ENCODE data around the gene EEF2K. TPM values are rescaled to one million over a fixed set of nuclear protein-coding genes. Genes with fewer than 3 reads are reported as not detected.
"Not testable (repeated sequence)": the region's sequence is repeated elsewhere in the genome, so short reads cannot be mapped to it uniquely, and the experiment has no call there.

EEF2K gene
- total RNA-seq, 1 donor from 2014 or later: 28.3 TPM

- no peak for DNase-seq
Measured at GRCh38 chr16:22213236-22213635, 7.2 kb downstream of the EEF2K start.

- no peak for DNase-seq
Measured at GRCh38 chr16:22213801-22214200, 7.7 kb downstream of the EEF2K start.

- DNase-seq: no peak
Measured at GRCh38 chr16:22214402-22214801, 8.3 kb downstream of the EEF2K start.

- DNase-seq: no peak
Measured at GRCh38 chr16:22214889-22215288, 8.8 kb downstream of the EEF2K start.

GRCh38 chr16:22216191-22216831 is 10.2 kb downstream of the EEF2K start:
- DNase-seq: no peak

- DNase-seq: not testable (repeated sequence)
Measured at GRCh38 chr16:22216832-22217225, 10.8 kb downstream of the EEF2K start.

- DNase-seq: peak; percentile 52
Measured at GRCh38 chr16:22217890-22218730, 12.0 kb downstream of the EEF2K start.

GRCh38 chr16:22219389-22220068 is 13.5 kb downstream of the EEF2K start:
- no peak for DNase-seq

GRCh38 chr16:22220069-22220440 is 14.0 kb downstream of the EEF2K start:
- peak; percentile 64 for DNase-seq

GRCh38 chr16:22220714-22221113 is 14.6 kb downstream of the EEF2K start:
- no peak for DNase-seq

- DNase-seq: no peak
Measured at GRCh38 chr16:22222006-22222405, 15.9 kb downstream of the EEF2K start.

- no peak for DNase-seq
Measured at GRCh38 chr16:22222998-22223397, 16.9 kb downstream of the EEF2K start.

GRCh38 chr16:22225060-22225459 is 19.0 kb downstream of the EEF2K start:
- DNase-seq: no peak

- DNase-seq: no peak
Measured at GRCh38 chr16:22229889-22230288, 23.8 kb downstream of the EEF2K start.

GRCh38 chr16:22232277-22233036 is 26.4 kb downstream of the EEF2K start:
- no peak for DNase-seq

- no peak for DNase-seq
Measured at GRCh38 chr16:22233037-22233372, 26.9 kb downstream of the EEF2K start.

GRCh38 chr16:22235839-22236745 is 30.0 kb downstream of the EEF2K start:
- no peak for DNase-seq

- DNase-seq: no peak
Measured at GRCh38 chr16:22239131-22239805, 33.2 kb downstream of the EEF2K start.

GRCh38 chr16:22240023-22240710 is 34.1 kb downstream of the EEF2K start:
- peak; percentile 95 for DNase-seq

GRCh38 chr16:22250522-22250921 is 44.4 kb downstream of the EEF2K start:
- DNase-seq: no peak

Data from skin of body (tissue), 2 donors.